Limb (tissue), 2 donors: ENCODE data around the gene LRCH1.

Source experiments
- DNase-seq, 2 donors: peaks; one replicate each; pipeline ENCODE4 v3.0.0-alpha.2; 2016; ENCODE audit errors: extremely low spot score in 2 of 2

LRCH1 gene

GRCh38 chr13:46795321-46795720 is 242.4 kb downstream of the LRCH1 start:
- DNase-seq: no peak

- no peak for DNase-seq
Measured at GRCh38 chr13:46796129-46796514, 243.2 kb downstream of the LRCH1 start.

DNA sequence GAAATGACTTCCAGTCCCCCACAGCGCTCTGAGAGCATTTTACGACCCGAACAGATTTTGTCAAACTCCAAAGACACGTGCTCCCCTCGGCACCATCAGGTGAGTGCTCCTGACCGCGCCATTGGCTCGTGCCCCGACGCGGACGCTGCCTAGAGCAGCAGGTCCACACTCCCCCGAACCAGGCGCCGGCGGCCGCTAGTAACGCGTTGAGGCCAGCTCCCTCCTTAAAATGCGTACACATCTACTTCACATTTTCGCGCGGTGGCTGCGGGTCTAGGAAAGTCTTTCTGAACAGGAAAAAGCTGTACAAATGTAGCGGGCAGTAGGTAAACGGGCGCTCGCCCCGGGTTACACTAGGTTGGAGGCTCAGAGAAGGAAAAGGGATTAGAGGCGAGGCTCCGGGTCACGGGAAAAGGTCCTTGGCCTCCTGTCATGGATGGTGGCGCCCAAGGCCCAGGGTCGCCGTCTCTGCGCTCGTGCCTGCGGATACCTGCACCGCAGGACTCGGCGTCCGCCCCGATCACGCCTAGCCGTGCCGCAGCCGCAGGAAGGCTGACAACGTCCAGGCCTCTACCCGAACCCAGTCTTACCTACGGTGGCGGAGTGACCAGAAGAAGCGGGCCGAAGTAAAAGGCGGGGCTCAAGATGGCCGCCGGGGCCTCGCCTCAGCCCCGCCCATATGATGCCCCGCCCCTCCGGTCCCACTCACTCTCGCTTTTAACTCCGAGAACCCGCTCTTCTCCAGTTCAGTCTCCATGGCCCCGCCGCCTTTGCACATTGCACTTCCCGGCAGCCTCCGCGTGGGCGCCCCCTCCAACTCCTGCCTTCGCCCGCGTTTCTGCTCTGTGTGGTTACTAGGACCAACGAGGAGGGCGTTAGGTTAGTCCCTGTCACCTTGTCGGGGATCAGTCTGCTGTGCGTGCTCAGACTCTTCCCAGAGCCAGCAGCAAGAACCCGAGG is 243.8 kb downstream of the LRCH1 start, which contains the start of gene ESD:
ESD (minus strand) TSS at position 647 of the 960 bp plus-strand sequence. CDS start 5,748 bp downstream, outside the sequence.
- DNase-seq: peak; percentile 95 to 96

GRCh38 chr13:46797501-46798237 is 244.7 kb downstream of the LRCH1 start:
- DNase-seq: no peak

DNA sequence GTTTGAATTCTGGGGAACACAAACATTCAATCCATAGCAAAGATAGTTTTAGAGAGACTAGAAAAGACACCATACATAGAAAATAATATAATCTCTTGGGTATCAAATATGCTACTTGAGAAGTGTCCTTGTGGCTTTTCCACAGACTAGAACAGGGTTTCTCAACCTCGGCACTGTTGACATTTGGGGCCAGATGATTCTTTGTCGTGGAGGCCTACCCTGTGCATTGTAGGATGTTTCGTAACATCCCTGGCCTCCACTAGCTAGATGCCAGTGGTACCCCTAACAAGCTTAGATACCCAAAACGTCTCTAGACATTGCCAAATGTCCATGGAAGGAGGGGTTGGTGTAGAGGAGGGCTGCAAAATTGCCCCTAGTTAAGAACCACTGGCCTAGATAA is 246.2 kb downstream of the LRCH1 start:
- no peak for DNase-seq

DNA sequence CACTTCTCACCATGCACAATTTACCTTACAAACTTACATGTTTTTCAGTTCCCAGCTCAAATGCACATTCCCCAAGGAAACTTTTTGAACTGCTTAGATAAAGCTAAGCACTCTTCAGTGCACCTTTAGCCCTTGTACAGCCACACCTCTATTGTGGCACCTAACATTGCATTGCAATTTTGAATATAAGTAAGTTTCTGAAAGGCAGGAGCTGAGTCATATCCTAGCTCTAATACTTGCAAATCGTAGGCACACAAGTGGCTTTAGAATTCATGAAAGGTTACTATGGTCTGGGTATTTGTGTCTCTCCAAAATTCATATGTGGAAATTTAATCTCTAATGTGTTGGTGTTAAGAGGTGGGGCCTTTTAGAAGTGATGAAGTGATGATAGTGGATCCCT is 248.9 kb downstream of the LRCH1 start:
- no peak for DNase-seq
